H1 (cell line): ENCODE results near the gene DELE1. TPM values are rescaled to one million over a fixed set of nuclear protein-coding genes. Genes with fewer than 3 reads are reported as not detected.

Experiments
- CTCF ChIA-PET: fragments of 300-600 bp; sonication (Branson Sonifier 250); formaldehyde crosslinking; loops from one replicate; lab custom pipeline; 2021; ENCODE audit not compliant: partially characterized antibody; lab: Charles Lee
- POLR2A ChIA-PET: fragments of 300-600 bp; sonication (Branson Sonifier 250); formaldehyde crosslinking; loops from one replicate; lab custom pipeline; 2021; ENCODE audit warnings: inconsistent platforms; ENCODE audit not compliant: partially characterized antibody; lab: Charles Lee
- DNase-seq, 2 experiments: peaks; one replicate each; pipeline versions ENCODE4 v3.0.0 to v3.0.0-alpha.2; 2010 to 2022; ENCODE audit warnings: low spot score in 2 of 2, low read depth in 1 of 2, mixed read lengths in 1 of 2
- FAIRE-seq: peaks from 2 replicates; lab custom pipeline; 2011; peaks lifted over from hg19 to GRCh38; lab: Jason Lieb, UNC
- H2AFZ ChIP-seq: 2 replicates; pipeline ENCODE4 v1.8.1; 2012; ENCODE audit warnings: low read length, inconsistent platforms
- H2AK5ac ChIP-seq: 2 replicates; pipeline ENCODE4 v1.6.1; 2013; ENCODE audit warnings: low read depth, low read length
- H2BK120ac ChIP-seq: replicated peaks from 2 replicates; pipeline ENCODE3; 2013; ENCODE audit warnings: low read depth, low read length, inconsistent platforms
- H2BK12ac ChIP-seq: 2 replicates; pipeline ENCODE4 v1.6.1; 2013; ENCODE audit warnings: low read depth, low read length
- H2BK15ac ChIP-seq: 2 replicates; pipeline ENCODE4 v1.6.1; 2013; ENCODE audit warnings: low read length
- H2BK20ac ChIP-seq: 2 replicates; pipeline ENCODE4 v1.6.1; 2013; ENCODE audit warnings: low read length
- H2BK5ac ChIP-seq: 2 replicates; pipeline ENCODE4 v1.6.1; 2013; ENCODE audit warnings: low read depth, low read length
- H3K14ac ChIP-seq: 2 replicates; pipeline ENCODE4 v1.6.1; 2013; ENCODE audit warnings: inconsistent platforms; ENCODE audit not compliant: insufficient read length
- H3K18ac ChIP-seq: 2 replicates; pipeline ENCODE4 v1.6.1; 2013; ENCODE audit warnings: low read length; ENCODE audit errors: extremely low read depth
- H3K23ac ChIP-seq: 2 replicates; pipeline ENCODE4 v1.6.1; 2013; ENCODE audit warnings: inconsistent platforms; ENCODE audit not compliant: insufficient read length
- H3K23me2 ChIP-seq: 2 replicates; pipeline ENCODE4 v1.6.1; 2013; ENCODE audit warnings: low read depth, low read length
- H3K27ac ChIP-seq: 2 replicates; pipeline ENCODE4 v1.6.1; 2011; ENCODE audit warnings: low read depth, low read length, inconsistent platforms
- H3K27me3 ChIP-seq, 4 experiments: replicated peaks in 1 of 4; 1 replicate in 1 of 4; 2 replicates in 3 of 4; pipeline versions ENCODE4 v1.6.1 to v1.8.1; 2011 to 2013; ENCODE audit warnings: low read length in 3 of 4, mild to moderate bottlenecking in 3 of 4, inconsistent platforms in 2 of 4, mixed read lengths in 2 of 4, moderate library complexity in 1 of 4; ENCODE audit not compliant: control insufficient read depth in 3 of 4, insufficient read depth in 3 of 4; ENCODE audit errors: extremely low read depth in 1 of 4
- H3K36me3 ChIP-seq, 4 experiments: 2 replicates each; pipeline versions ENCODE4 v1.6.1 to v1.8.1; 2011 to 2013; ENCODE audit warnings: mild to moderate bottlenecking in 4 of 4, low read length in 3 of 4, moderate library complexity in 2 of 4, control low read depth in 1 of 4, inconsistent platforms in 1 of 4; ENCODE audit not compliant: insufficient read depth in 4 of 4, control insufficient read depth in 2 of 4
- H3K4ac ChIP-seq: replicated peaks from 2 replicates; pipeline ENCODE3; 2013; ENCODE audit warnings: low read length, low read depth, mixed read lengths, inconsistent platforms; ENCODE audit not compliant: insufficient read length
- H3K4me1 ChIP-seq, 4 experiments: replicated peaks in 1 of 4; 1 replicate in 1 of 4; 2 replicates in 3 of 4; pipeline versions ENCODE4 v1.6.1 to v1.8.1; 2011 to 2013; ENCODE audit warnings: low read length in 3 of 4, inconsistent platforms in 2 of 4, mixed read lengths in 1 of 4; ENCODE audit not compliant: insufficient read depth in 4 of 4, control insufficient read depth in 3 of 4
- H3K4me2 ChIP-seq, 2 experiments: 2 replicates each; pipeline versions ENCODE4 v1.6.1 to v1.8.1; 2011 to 2013; ENCODE audit warnings: low read depth in 2 of 2, low read length in 2 of 2, control low read depth in 1 of 2, inconsistent platforms in 1 of 2, mild to moderate bottlenecking in 1 of 2; ENCODE audit not compliant: insufficient read depth in 1 of 2
- H3K4me3 ChIP-seq, 4 experiments: fragments of 200-600, 300-600 bp in 1 of 4; sonication (generic), shearing (Covaris generic), sonication (Bioruptor Twin) in 1 of 4; 2 replicates each; pipeline versions ENCODE4 v1.5.1 to v1.8.1; 2011 to 2016; ENCODE audit warnings: low read length in 4 of 4, low read depth in 3 of 4, control low read depth in 2 of 4, inconsistent platforms in 2 of 4, mild to moderate bottlenecking in 2 of 4, mixed read lengths in 1 of 4, moderate library complexity in 1 of 4; ENCODE audit not compliant: insufficient read depth in 2 of 4; ENCODE audit errors: extremely low read depth in 1 of 4
- H3K56ac ChIP-seq: replicated peaks from 2 replicates; pipeline ENCODE3; 2013; ENCODE audit warnings: low read depth, mild to moderate bottlenecking, mixed read lengths, low read length, inconsistent platforms; ENCODE audit not compliant: insufficient read length
- H3K79me1 ChIP-seq: 2 replicates; pipeline ENCODE4 v1.6.1; 2013; ENCODE audit warnings: low read depth, low read length, control low read depth
- H3K79me2 ChIP-seq, 2 experiments: 2 replicates each; pipeline versions ENCODE4 v1.6.1 to v1.8.1; 2012 to 2013; ENCODE audit warnings: low read length in 2 of 2, mild to moderate bottlenecking in 2 of 2, inconsistent platforms in 1 of 2; ENCODE audit not compliant: insufficient read depth in 2 of 2, control insufficient read depth in 1 of 2
- H3K9ac ChIP-seq, 4 experiments: replicated peaks in 1 of 4; 1 replicate in 1 of 4; 2 replicates in 3 of 4; pipeline versions ENCODE4 v1.6.1 to v1.8.1; 2011 to 2013; ENCODE audit warnings: low read depth in 3 of 4, low read length in 3 of 4, control low read depth in 2 of 4, mild to moderate bottlenecking in 2 of 4, moderate library complexity in 2 of 4, inconsistent platforms in 1 of 4; ENCODE audit errors: extremely low read depth in 1 of 4
- H3K9me3 ChIP-seq, 2 experiments: 2 replicates each; pipeline versions ENCODE4 v1.6.1 to v1.8.1; 2012 to 2013; ENCODE audit warnings: mild to moderate bottlenecking in 2 of 2, moderate library complexity in 2 of 2, control low read depth in 1 of 2, inconsistent platforms in 1 of 2, low read depth in 1 of 2, low read length in 1 of 2, mixed read lengths in 1 of 2; ENCODE audit not compliant: insufficient read depth in 2 of 2
- H4K20me1 ChIP-seq, 2 experiments: replicated peaks in 1 of 2; 2 replicates each; pipeline versions ENCODE3 to v1.8.1; 2011 to 2013; ENCODE audit warnings: inconsistent platforms in 2 of 2, low read length in 2 of 2, mild to moderate bottlenecking in 1 of 2; ENCODE audit not compliant: insufficient read depth in 2 of 2, control insufficient read depth in 1 of 2
- H4K5ac ChIP-seq: 2 replicates; pipeline ENCODE4 v1.6.1; 2013; ENCODE audit warnings: low read length, low read depth, mixed read lengths, inconsistent platforms; ENCODE audit not compliant: insufficient read length
- H4K8ac ChIP-seq: 2 replicates; pipeline ENCODE4 v1.8.0; 2013; ENCODE audit warnings: mild to moderate bottlenecking, moderate library complexity, low read length, inconsistent platforms; ENCODE audit not compliant: insufficient read depth; ENCODE audit errors: extremely low read depth
- H4K91ac ChIP-seq: replicated peaks from 2 replicates; pipeline ENCODE3; 2013; ENCODE audit warnings: low read length, mixed read lengths, inconsistent platforms; ENCODE audit not compliant: insufficient read length
- CBX5 ChIP-seq: fragments of 300-800, 300-1000 bp; sonication (generic); IDR thresholded peaks from 2 replicates; pipeline ENCODE4 v1.7.1; 2016; ENCODE audit warnings: antibody characterized with exemption, low read length, low read depth
- CHD2 ChIP-seq: IDR thresholded peaks from 2 replicates; pipeline ENCODE4 v1.6.1; 2012; ENCODE audit warnings: low read length, improper control_type of control experiment
- CREB1 ChIP-seq: IDR thresholded peaks from 2 replicates; pipeline ENCODE4 v1.6.1; 2012; ENCODE audit warnings: inconsistent platforms
- GTF2F1 ChIP-seq: IDR thresholded peaks from 2 replicates; pipeline ENCODE4 v1.6.1; 2012; ENCODE audit warnings: low read depth, low read length, improper control_type of control experiment, borderline replicate concordance
- WGBS, 2 experiments: shearing (Covaris generic) in 1 of 2; methylation state at CpG; one replicate each; pipeline versions ENCODE4 v1.1.6 to v1.1.7; 2013 to 2015; ENCODE audit warnings: low lambda C conversion rate in 2 of 2, mixed read lengths in 2 of 2, inconsistent platforms in 1 of 2, low coverage in 1 of 2, missing lambda C conversion rate in 1 of 2; ENCODE audit not compliant: insufficient replicate concordance in 2 of 2, insufficient coverage in 1 of 2, insufficient read length in 1 of 2; ENCODE audit errors: extremely low coverage in 1 of 2, missing lambda C conversion rate in 1 of 2; 5-methylcytosine and 5-hydroxymethylcytosine counted together
- polyA plus RNA-seq, 7 experiments: library from polyadenylated mRNA; depleted of rRNA in 3 of 7; stranded (reverse) in 5 of 7; unstranded in 2 of 7; fragments of >200 nt in 5 of 7; fragments of 200-250 nt in 2 of 7; gene quantifications; 1 replicate in 5 of 7; 2 replicates in 1 of 7; 4 replicates in 1 of 7; pipeline versions ENCODE4 v1.2.1 to v1.2.3, GENCODE V29; 2011 to 2013; ENCODE audit warnings: missing spikeins in 2 of 7, mixed read lengths in 2 of 7
- total RNA-seq: library from RNA; stranded (reverse); fragmentation: NEBNext Ultra II Directional; extraction: Animal tissue kit (Norgen Biotek cat#: 25700); gene quantifications from 2 replicates; pipeline ENCODE4 v1.2.1, GENCODE V29; 2021

The DELE1 gene
- total and polyA plus RNA-seq, 2 of the 8 experiments (the other 6 are each of a cell fraction or from before 2014, with no cell fraction given), result 61.4 to 114 TPM

DNA sequence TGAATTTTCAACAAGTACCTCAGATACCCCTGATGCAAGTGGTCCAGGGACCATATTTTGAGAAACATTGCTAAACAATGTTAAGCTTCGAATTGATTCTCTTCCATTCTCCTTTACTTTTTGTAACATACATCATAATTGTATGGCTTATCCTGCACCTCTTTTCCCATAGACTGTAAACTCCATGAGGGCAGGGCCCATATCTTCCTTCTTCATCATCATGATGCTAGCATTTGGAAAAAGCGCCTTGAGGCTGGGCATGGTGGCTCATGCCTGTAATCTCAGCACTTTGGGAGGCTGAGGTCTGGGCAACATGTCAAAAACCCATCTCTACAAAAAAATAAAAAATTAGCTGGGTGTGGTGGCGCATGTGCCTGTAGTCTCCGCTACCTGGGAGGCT, 14.5 kb upstream of the DELE1 start:
- Histone ChIP-seq H3K4me1 (peaks cover 3 to 7% (median 5%) of the 10 kb centered on the region in 4 experiments; a peak in 6 of 7 replicates), H4K5ac (no peak overlapping the region), H3K4ac (no peak overlapping the region), H2BK120ac (no peak overlapping the region), H4K20me1 (no peaks in the 10 kb centered on the region), H3K23ac (no peak overlapping the region), H3K36me3 (no peaks in the 10 kb centered on the region), H3K14ac (no peak overlapping the region), H2BK15ac (no peak overlapping the region), H3K79me2 (no peaks in the 10 kb centered on the region), H2BK20ac (no peak overlapping the region), H3K56ac (no peak overlapping the region), H2BK5ac (no peak overlapping the region), H3K27ac (no peak overlapping the region), H2BK12ac (no peak overlapping the region), H2AK5ac (no peak overlapping the region), H3K4me3 (no peak overlapping the region), H4K91ac (no peak overlapping the region), H3K9ac (no peak overlapping the region), H3K4me2 (no peak overlapping the region), H3K23me2 (peaks cover 3% of the 10 kb centered on the region; the same call in 1 of the 2 replicates), H3K18ac (no peak overlapping the region), H3K9me3 (no peaks in the 10 kb centered on the region), H4K8ac (no peak overlapping the region), H3K79me1 (no peaks in the 10 kb centered on the region), H3K27me3 (peaks cover 0 to 12% (median 6%) of the 10 kb centered on the region in 4 experiments; a peak in 5 of 7 replicates), H2AFZ (no peak overlapping the region)
- ChIA-PET CTCF (interaction anchor here (0.6 kb wide), 2 partner anchors 26 to 264 kb away, joined by 3 read pairs; no protein-coding TSS in a partner anchor), POLR2A (interaction anchor here (1.9 kb wide), 1 partner anchor 26 kb away, joined by 4 read pairs; no protein-coding TSS in a partner anchor)
- no peak for FAIRE-seq
- DNase-seq, result no peak
- 89% methylated on average over 4 of the region's 4 CpGs; no CpG with 5 or more reads in 1 of the 2 experiments for whole genome bisulfite sequencing, 2 experiments
- TF ChIP-seq CBX5, result no peak
- no peak for TF ChIP-seq GTF2F1
- TF ChIP-seq CREB1, result no peak
- TF ChIP-seq CHD2, result no peak
